Endothelial cell of umbilical vein (primary cell): ENCODE data around the gene TSG101.

Experiments
- EZH2 ChIP-seq: IDR thresholded peaks from 2 replicates; pipeline ENCODE4 v1.6.1; 2012; ENCODE audit warnings: borderline replicate concordance, low read depth, mild to moderate bottlenecking, moderate library complexity, low read length, inconsistent platforms; ENCODE audit not compliant: severe bottlenecking
- POLR2A ChIP-seq: IDR thresholded peaks from 2 replicates; pipeline ENCODE4 v1.6.1; 2012; ENCODE audit warnings: low read depth, mild to moderate bottlenecking, control low read depth, low read length
- POLR2AphosphoS5 ChIP-seq: IDR thresholded peaks from 2 replicates; pipeline ENCODE4 v1.6.1; 2012; ENCODE audit warnings: low read depth, mild to moderate bottlenecking, control low read depth, low read length, moderate library complexity; ENCODE audit not compliant: insufficient read depth
- TF ChIP-seq, protein P1 (sequence below): IDR thresholded peaks from 2 replicates; pipeline ENCODE4 v1.6.1; 2011; ENCODE audit not compliant: insufficient read depth, insufficient read length
- TF ChIP-seq, protein P2 (sequence below), 2 donors: IDR thresholded peaks; 1 replicate in 1 of 2; 2 replicates in 1 of 2; pipeline ENCODE4 v1.5.1; 2011; ENCODE audit warnings: low read length in 2 of 2, mild to moderate bottlenecking in 2 of 2, moderate library complexity in 2 of 2, control low read depth in 1 of 2, inconsistent platforms in 1 of 2, low read depth in 1 of 2; ENCODE audit not compliant: insufficient read depth in 1 of 2; ENCODE audit errors: extremely low read depth in 1 of 2

DNA sequence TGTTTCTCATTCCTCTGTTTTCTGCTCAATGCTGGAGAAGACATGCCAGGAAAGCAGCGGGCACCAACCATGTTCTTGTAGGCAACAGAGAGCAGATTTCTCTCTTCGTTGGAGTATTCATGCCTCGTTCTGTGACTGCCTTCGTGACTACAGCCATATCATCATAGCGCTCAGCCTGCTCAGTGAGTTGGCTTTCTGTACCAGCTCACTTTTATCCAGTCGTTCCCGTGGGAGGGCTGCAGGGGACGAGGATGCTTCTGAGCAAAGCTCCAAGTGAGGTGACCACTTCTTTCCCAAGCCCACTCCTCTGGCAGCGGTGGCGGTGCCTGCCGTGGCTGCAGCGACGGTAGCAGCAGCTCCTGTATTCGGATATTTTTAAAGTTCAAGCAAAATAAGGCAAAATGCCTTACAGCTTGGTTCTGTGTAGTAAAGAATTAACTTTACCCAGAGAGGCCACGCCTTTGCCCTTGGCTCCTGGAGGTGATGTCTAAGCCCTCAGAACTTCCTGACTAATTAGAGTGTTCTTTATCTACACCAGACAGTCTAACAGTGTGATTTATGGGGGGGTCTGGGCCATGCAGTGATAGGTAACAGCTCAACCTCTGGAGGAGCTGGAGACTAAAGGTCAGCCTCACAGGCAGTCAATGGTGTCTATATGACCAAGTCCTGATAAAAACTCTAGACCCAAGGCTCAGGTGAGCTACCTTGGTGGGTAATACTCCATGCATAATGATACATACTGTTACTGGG lies 35.8 kb downstream of the TSG101 start:
- TF ChIP-seq, protein P1, sequence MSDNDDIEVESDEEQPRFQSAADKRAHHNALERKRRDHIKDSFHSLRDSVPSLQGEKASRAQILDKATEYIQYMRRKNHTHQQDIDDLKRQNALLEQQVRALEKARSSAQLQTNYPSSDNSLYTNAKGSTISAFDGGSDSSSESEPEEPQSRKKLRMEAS: no peak
- TF ChIP-seq, protein P2, sequence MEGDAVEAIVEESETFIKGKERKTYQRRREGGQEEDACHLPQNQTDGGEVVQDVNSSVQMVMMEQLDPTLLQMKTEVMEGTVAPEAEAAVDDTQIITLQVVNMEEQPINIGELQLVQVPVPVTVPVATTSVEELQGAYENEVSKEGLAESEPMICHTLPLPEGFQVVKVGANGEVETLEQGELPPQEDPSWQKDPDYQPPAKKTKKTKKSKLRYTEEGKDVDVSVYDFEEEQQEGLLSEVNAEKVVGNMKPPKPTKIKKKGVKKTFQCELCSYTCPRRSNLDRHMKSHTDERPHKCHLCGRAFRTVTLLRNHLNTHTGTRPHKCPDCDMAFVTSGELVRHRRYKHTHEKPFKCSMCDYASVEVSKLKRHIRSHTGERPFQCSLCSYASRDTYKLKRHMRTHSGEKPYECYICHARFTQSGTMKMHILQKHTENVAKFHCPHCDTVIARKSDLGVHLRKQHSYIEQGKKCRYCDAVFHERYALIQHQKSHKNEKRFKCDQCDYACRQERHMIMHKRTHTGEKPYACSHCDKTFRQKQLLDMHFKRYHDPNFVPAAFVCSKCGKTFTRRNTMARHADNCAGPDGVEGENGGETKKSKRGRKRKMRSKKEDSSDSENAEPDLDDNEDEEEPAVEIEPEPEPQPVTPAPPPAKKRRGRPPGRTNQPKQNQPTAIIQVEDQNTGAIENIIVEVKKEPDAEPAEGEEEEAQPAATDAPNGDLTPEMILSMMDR (IDR thresholded peaks at IDR 0.05; ENCODE audit: extremely low read depth in 1 of 2, insufficient read depth in 1 of 2, low read depth in 1 of 2, low read length in 2 of 2): no peak
- no peak for TF ChIP-seq EZH2
- no peak for TF ChIP-seq POLR2A
- TF ChIP-seq POLR2AphosphoS5: no peak
